GM12801 (cell line): Measurements from ENCODE around the gene OLAH.

Source experiments
- TF ChIP-seq, protein P1 (sequence below): IDR thresholded peaks from one replicate; pipeline ENCODE4 v1.5.1; 2011; ENCODE audit warnings: control low read depth; ENCODE audit not compliant: insufficient read length; ENCODE audit errors: extremely low read depth

OLAH gene

DNA sequence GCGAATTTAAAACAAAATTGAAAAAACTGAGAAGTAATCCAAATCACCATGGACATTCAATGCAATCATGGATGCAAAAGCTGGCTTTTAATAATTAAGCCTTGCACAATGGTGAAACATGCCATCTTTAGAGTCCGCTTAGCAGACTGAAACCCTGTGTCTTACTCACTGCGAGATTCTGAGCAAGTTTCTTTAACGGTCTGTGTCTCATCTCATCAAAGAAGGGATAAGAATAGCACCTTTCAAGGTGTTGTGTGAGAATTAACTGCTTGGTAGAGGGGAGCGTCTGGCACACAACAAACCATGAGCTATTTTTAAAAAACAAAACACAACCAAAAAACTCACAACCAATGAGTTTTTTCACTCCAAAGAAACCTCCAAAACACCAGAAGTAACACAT lies 23.4 kb downstream of the OLAH start:
- TF ChIP-seq, protein P1, sequence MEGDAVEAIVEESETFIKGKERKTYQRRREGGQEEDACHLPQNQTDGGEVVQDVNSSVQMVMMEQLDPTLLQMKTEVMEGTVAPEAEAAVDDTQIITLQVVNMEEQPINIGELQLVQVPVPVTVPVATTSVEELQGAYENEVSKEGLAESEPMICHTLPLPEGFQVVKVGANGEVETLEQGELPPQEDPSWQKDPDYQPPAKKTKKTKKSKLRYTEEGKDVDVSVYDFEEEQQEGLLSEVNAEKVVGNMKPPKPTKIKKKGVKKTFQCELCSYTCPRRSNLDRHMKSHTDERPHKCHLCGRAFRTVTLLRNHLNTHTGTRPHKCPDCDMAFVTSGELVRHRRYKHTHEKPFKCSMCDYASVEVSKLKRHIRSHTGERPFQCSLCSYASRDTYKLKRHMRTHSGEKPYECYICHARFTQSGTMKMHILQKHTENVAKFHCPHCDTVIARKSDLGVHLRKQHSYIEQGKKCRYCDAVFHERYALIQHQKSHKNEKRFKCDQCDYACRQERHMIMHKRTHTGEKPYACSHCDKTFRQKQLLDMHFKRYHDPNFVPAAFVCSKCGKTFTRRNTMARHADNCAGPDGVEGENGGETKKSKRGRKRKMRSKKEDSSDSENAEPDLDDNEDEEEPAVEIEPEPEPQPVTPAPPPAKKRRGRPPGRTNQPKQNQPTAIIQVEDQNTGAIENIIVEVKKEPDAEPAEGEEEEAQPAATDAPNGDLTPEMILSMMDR = no peak

DNA sequence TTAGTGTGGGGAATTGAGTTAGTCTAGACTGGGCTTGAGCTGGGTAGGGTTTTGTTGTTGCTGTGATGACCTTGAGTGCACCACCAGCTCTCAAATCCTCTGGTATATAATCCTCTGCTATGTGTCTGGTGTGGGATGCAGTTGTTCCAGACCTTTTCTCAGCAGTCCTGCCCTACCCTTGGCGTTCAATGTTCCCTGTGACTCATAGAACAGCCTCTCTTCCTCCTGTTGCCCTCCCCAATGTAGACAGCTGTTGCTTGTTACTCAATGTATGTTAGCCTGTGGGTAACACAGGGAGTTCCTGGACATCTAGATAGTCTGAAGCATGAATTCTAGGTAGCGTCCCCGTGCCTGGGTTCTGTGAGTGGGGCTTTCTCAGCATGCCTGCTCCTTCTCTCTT lies 25.1 kb downstream of the OLAH start:
- TF ChIP-seq, protein P1 = no peak

DNA sequence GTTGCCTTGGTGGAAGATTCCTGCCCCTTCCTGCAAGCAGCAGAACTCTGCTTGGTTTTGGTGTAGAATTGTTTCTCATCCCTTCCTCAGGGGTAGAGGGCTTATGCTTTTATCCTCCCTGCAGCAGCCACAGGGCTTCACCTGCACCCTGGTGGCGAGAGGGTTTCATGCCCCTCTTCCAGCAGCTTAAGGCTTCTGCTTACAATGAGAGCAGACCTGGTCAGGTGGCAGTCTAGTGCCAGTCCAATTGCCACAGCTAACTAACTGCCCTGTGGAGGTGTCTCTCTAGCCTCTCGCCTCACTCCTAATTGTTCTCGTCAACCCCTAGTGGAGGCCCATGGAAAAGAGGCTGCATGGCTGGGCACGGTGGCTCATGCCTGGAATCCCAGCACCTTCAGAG lies 25.5 kb downstream of the OLAH start:
- TF ChIP-seq, protein P1 = no peak

DNA sequence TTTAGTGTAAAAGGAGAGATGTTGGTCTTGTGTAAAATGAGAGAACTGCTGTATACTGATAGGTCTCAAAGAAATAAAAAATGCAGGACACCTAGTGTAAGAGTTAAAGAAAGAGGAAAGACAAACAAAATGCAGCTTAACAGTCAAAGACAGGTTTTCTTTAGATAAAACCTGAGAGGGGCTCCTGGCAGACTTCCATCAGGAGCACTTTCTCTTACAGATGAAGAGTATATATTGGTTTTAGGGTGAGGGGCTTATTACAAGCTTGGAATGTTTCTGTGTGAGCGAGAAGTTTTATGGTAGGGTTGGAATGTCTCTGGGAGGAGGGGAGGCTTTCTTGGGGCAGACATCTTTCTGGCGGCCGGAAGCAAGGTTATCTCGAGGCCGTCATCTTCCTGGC lies 28.6 kb downstream of the OLAH start:
- TF ChIP-seq, protein P1 = no peak

DNA sequence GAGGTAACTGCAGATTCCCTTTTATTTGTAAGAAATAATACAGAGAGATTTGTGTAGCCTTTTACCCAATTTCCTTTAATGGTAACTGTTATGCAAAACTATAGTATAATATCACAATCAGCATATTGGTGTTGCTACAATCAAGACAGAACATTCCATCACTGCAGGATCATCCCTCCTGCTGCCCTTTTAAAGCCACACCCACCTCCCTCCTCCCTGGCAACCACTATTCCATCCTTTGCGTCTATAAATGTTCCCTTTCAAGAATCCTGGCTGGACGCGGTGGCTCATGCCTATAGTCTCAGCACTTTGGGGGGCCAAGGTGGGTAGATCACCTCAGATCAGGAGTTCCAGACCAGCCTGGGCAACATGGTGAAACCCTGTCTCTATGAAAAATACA lies 31.7 kb downstream of the OLAH start:
- TF ChIP-seq, protein P1 = no peak

DNA sequence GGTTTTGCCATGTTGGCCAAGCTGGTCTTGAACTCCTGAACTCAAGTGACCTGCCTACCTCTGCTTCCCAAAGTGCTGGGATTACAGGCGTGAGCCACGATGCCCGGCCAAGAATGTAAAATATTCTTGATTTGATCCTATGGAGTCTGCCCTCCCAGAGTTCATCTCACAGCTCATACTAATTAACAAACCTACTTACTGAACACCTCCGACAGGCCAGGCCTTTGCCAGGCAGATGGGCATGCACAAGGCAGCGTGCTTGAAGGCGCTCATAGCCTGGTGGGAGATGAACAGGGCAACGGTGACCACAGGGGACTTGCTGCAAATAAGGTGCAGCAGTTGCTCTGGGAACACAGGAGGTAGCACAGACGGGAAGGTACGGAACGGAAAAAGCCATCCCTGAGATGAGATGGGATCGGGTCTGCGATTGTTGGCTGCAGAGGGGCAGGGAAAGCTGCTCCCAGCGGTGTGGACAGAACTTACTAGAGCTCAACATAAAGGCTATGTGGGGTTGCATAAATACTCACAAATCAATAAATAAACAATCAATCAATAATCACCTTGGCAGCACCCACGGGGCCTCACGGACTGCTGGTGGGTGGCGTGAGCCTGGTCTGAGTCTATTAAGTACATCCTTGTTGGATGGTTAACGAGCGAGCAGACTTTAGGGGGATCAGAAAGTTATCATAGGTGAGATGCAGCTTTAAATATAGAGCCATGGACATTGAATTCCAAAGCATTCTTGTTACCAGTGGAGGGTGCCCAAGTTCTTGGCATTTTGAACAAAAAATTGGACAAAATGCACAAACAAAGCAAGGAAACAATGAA lies 40.1 kb downstream of the OLAH start:
- TF ChIP-seq, protein P1 = no peak

DNA sequence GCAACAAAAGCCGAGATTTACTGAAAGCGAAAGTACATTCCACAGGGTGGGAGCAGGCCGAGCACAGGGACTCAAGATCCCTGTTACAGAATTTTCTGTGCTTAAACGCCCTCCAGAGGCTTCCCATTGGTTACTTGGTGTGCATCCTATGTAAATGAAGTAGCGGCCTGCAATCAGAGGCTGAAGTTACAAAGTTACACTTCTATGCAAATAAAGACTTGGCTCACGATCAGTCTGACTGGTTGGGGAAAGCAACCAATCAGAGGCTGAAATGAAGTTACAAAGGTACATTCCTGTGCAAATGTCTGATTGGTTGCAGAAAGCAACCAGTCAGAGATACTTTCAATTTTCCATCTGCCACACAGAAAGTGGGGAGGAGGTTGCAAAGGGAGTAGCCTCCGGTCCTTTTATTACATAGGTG lies 40.8 kb downstream of the OLAH start:
- TF ChIP-seq, protein P1 = no peak
